Endothelial cell of umbilical vein (primary cell): ENCODE results near the gene CCDC30. TPM values are rescaled to one million over a fixed set of nuclear protein-coding genes. Genes with fewer than 3 reads are reported as not detected.

Experiments
- BruUV-seq: library from RNA; stranded (reverse); fragments of 400-500 nt; replicated peaks from 2 replicates; lab custom pipeline; 2021; lab: Mats Ljungman, UMichigan
- CTCF ChIA-PET: fragments of 300-600, 350-600 bp; sonication (Branson Sonifier 250); formaldehyde crosslinking; loops from one replicate; lab custom pipeline; 2021; ENCODE audit warnings: antibody characterized with exemption, inconsistent platforms; lab: Charles Lee
- POLR2A ChIA-PET: fragments of 300-600, 350-600 bp; sonication (Branson Sonifier 250); formaldehyde crosslinking; loops from one replicate; lab custom pipeline; 2021; ENCODE audit warnings: antibody characterized with exemption, inconsistent platforms; lab: Charles Lee
- DNase-seq: peaks from one replicate; pipeline ENCODE4 v3.0.0-alpha.2; 2011; ENCODE audit warnings: low read depth, low spot score
- FAIRE-seq: peaks from 2 replicates; lab custom pipeline; 2011; peaks lifted over from hg19 to GRCh38; lab: Jason Lieb, UNC
- H2AFZ ChIP-seq: 2 replicates; pipeline ENCODE4 v1.6.0; 2012; ENCODE audit warnings: low read depth, low read length, control low read depth, inconsistent platforms
- H3K27ac ChIP-seq: 2 replicates; pipeline ENCODE4 v1.5.1; 2011; ENCODE audit warnings: low read depth, mild to moderate bottlenecking, control low read depth, low read length, moderate library complexity; ENCODE audit not compliant: insufficient read depth
- H3K27me3 ChIP-seq, 2 experiments: 2 replicates each; pipeline versions ENCODE4 v1.6.0 to v1.6.1; 2011; ENCODE audit warnings: low read length in 2 of 2, mixed read lengths in 1 of 2; ENCODE audit not compliant: control insufficient read depth in 2 of 2, insufficient read depth in 2 of 2
- H3K36me3 ChIP-seq, 2 experiments: 2 replicates in 1 of 2; 3 replicates in 1 of 2; pipeline ENCODE4 v1.5.1; 2011; ENCODE audit warnings: low read length in 2 of 2, mild to moderate bottlenecking in 1 of 2, moderate library complexity in 1 of 2; ENCODE audit not compliant: control insufficient read depth in 2 of 2, insufficient read depth in 2 of 2; ENCODE audit errors: extremely low read depth in 1 of 2
- H3K4me1 ChIP-seq: 3 replicates; pipeline ENCODE4 v1.5.1; 2011; ENCODE audit warnings: mild to moderate bottlenecking, low read length; ENCODE audit not compliant: control insufficient read depth, insufficient read depth; ENCODE audit errors: extremely low read depth
- H3K4me2 ChIP-seq: 2 replicates; pipeline ENCODE4 v1.6.1; 2011; ENCODE audit warnings: low read length, control low read depth, mixed read lengths; ENCODE audit not compliant: insufficient read depth
- H3K4me3 ChIP-seq, 3 experiments: fragments of 200-600 bp in 1 of 3; sonication (generic), shearing (Covaris generic) in 1 of 3; replicated peaks in 1 of 3; 2 replicates each; pipeline ENCODE4 v1.5.1; 2011 to 2016; ENCODE audit warnings: control low read depth in 3 of 3, low read length in 3 of 3, mild to moderate bottlenecking in 2 of 3, inconsistent platforms in 1 of 3, low read depth in 1 of 3, moderate library complexity in 1 of 3; ENCODE audit not compliant: insufficient read depth in 1 of 3
- H3K79me2 ChIP-seq: 2 replicates; pipeline ENCODE4 v1.6.0; 2012; ENCODE audit warnings: low read length, inconsistent platforms; ENCODE audit not compliant: control insufficient read depth, insufficient read depth
- H3K9ac ChIP-seq: replicated peaks from 2 replicates; pipeline ENCODE3; 2011; ENCODE audit warnings: low read length, control low read depth; ENCODE audit not compliant: insufficient read depth; ENCODE audit errors: extremely low read depth
- H3K9me1 ChIP-seq: replicated peaks from 3 replicates; pipeline ENCODE4 v1.6.0; 2011; ENCODE audit warnings: mild to moderate bottlenecking, low read length; ENCODE audit not compliant: control insufficient read depth, insufficient read depth; ENCODE audit errors: extremely low read depth
- H3K9me3 ChIP-seq: replicated peaks from 2 replicates; pipeline ENCODE4 v1.5.1; 2012; ENCODE audit warnings: low read length, inconsistent platforms; ENCODE audit not compliant: control insufficient read depth, insufficient read depth
- H4K20me1 ChIP-seq: replicated peaks from 2 replicates; pipeline ENCODE3; 2011; ENCODE audit warnings: mild to moderate bottlenecking, low read length; ENCODE audit not compliant: control insufficient read depth, insufficient read depth; ENCODE audit errors: extremely low read depth
- CTCF ChIP-seq, 2 donors: IDR thresholded peaks; 1 replicate in 1 of 2; 2 replicates in 1 of 2; pipeline ENCODE4 v1.5.1; 2011; ENCODE audit warnings: low read length in 2 of 2, mild to moderate bottlenecking in 2 of 2, moderate library complexity in 2 of 2, control low read depth in 1 of 2, inconsistent platforms in 1 of 2, low read depth in 1 of 2; ENCODE audit not compliant: insufficient read depth in 1 of 2; ENCODE audit errors: extremely low read depth in 1 of 2
- EZH2 ChIP-seq: IDR thresholded peaks from 2 replicates; pipeline ENCODE4 v1.6.1; 2012; ENCODE audit warnings: borderline replicate concordance, low read depth, mild to moderate bottlenecking, moderate library complexity, low read length, inconsistent platforms; ENCODE audit not compliant: severe bottlenecking
- FOS ChIP-seq: IDR thresholded peaks from 2 replicates; pipeline ENCODE4 v1.6.1; 2011; ENCODE audit warnings: mild to moderate bottlenecking, low read length, moderate library complexity, borderline replicate concordance; ENCODE audit not compliant: insufficient read depth
- GATA2 ChIP-seq: IDR thresholded peaks from 2 replicates; pipeline ENCODE4 v1.7.0; 2011; ENCODE audit warnings: low read depth, mild to moderate bottlenecking, moderate library complexity, mixed read lengths, low read length; ENCODE audit not compliant: insufficient read length, insufficient read depth
- JUN ChIP-seq: IDR thresholded peaks from 2 replicates; pipeline ENCODE4 v1.6.1; 2011; ENCODE audit warnings: borderline replicate concordance, low read depth; ENCODE audit not compliant: insufficient read length, insufficient read depth
- MYC ChIP-seq: IDR thresholded peaks from one replicate; pipeline ENCODE4 v1.6.1; 2011; ENCODE audit warnings: mild to moderate bottlenecking, low read depth, low read length
- POLR2A ChIP-seq: IDR thresholded peaks from 2 replicates; pipeline ENCODE4 v1.6.1; 2012; ENCODE audit warnings: low read depth, mild to moderate bottlenecking, control low read depth, low read length
- POLR2AphosphoS5 ChIP-seq: IDR thresholded peaks from 2 replicates; pipeline ENCODE4 v1.6.1; 2012; ENCODE audit warnings: low read depth, mild to moderate bottlenecking, control low read depth, low read length, moderate library complexity; ENCODE audit not compliant: insufficient read depth
- dilution Hi-C: fragments of 300-500 bp; cut with MboI; formaldehyde crosslinking; loops from one replicate; pipeline ENCODE4 v1.15.0; 2019; ENCODE audit warnings: low sequenced_read_pairs; ENCODE audit not compliant: extremely low pct_ligation_motif_present
- intact Hi-C: fragments of 100-400 bp; cut with micrococcal nuclease; formaldehyde crosslinking; loops from one replicate; pipeline ENCODE4 v1.10.0; 2022
- polyA plus RNA-seq, 4 experiments: library from polyadenylated mRNA; depleted of rRNA in 3 of 4; stranded (reverse) in 3 of 4; unstranded in 1 of 4; fragments of >200 nt; gene quantifications; 2 replicates each; pipeline versions ENCODE4 v1.2.1 to v1.2.3, GENCODE V29; 2011 to 2012; ENCODE audit warnings: missing spikeins in 1 of 4
- total RNA-seq: library from RNA; stranded (reverse); gene quantifications from 2 replicates; pipeline ENCODE4 v1.2.3, GENCODE V29; 2021
- TF ChIP-seq, protein P1 (sequence below): IDR thresholded peaks from 2 replicates; pipeline ENCODE4 v1.6.1; 2011; ENCODE audit not compliant: insufficient read depth, insufficient read length

CCDC30 gene
- total and polyA plus RNA-seq, 2 donors (not counting 3 experiments of a cell fraction or from before 2014, with no cell fraction given) = 0.19 to 2.9 TPM

- H3K9me1 ChIP-seq = no peaks in the 10 kb centered on the region
- FAIRE-seq (peak; percentile 8), DNase-seq (no peak)
- H3K4me1 ChIP-seq = peaks cover 11% of the 10 kb centered on the region
- H3K4me3 ChIP-seq = no peak overlapping the region
- H3K27me3 ChIP-seq = no peaks in the 10 kb centered on the region
- BruUV-seq = no TSS peak
- no peaks in the 10 kb centered on the region for H3K9me3 ChIP-seq
- H3K4me2 ChIP-seq = peak overlapping the region; percentile 40
- dilution Hi-C loops = no loop called here
- no peak for TF ChIP-seq EZH2
- no peak for TF ChIP-seq POLR2AphosphoS5
- TF ChIP-seq JUN = no peak
- no peak for TF ChIP-seq POLR2A
- TF ChIP-seq CTCF (IDR thresholded peaks at IDR 0.05; ENCODE audit: extremely low read depth in 1 of 2, insufficient read depth in 1 of 2, low read depth in 1 of 2, low read length in 2 of 2) = no peak
- TF ChIP-seq MYC = no peak
- TF ChIP-seq, protein P1, sequence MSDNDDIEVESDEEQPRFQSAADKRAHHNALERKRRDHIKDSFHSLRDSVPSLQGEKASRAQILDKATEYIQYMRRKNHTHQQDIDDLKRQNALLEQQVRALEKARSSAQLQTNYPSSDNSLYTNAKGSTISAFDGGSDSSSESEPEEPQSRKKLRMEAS = no peak
- TF ChIP-seq GATA2 = no peak
- no peak for TF ChIP-seq FOS
- no peak overlapping the region for H2AFZ ChIP-seq
- H4K20me1 ChIP-seq = no peaks in the 10 kb centered on the region
- CTCF ChIA-PET = interaction anchor here (1.1 to 1.3 kb wide), 3 partner anchors 9 to 91 kb away, joined by 3 read pairs; no protein-coding TSS in a partner anchor
- POLR2A ChIA-PET = no interaction called here
- H3K79me2 ChIP-seq = no peaks in the 10 kb centered on the region
- H3K27ac ChIP-seq = no peak overlapping the region
- H3K36me3 ChIP-seq = peaks cover 0 to 3% of the 10 kb centered on the region in 2 experiments
- intact Hi-C loops = loop anchor here (1.0 kb wide), 1 partner anchor 8 kb away; the partner anchor contains the start of gene YBX1
- no peak overlapping the region for H3K9ac ChIP-seq
Observed at GRCh38 chr1:42674682-42675081, 211.6 kb downstream of the CCDC30 start.
